Stimulated activated CD4-positive, alpha-beta T cell treated with anti-CD3 and anti-CD28 coated beads, Interleukin-1b, Interleukin-23, amount 100 ng/mL, for 48 hours (primary cell): ENCODE results near the gene KIAA0232.
A peak's percentile ranks its signal among the peaks of the same experiment; 100 is the strongest.
"Not testable (repeated sequence)": the region's sequence is repeated elsewhere in the genome, so short reads cannot be mapped to it uniquely, and the experiment has no call there.

Experiments
- DNase-seq: peaks from one replicate; pipeline ENCODE4 v3.0.0-alpha.2; 2020

Gene KIAA0232

DNA sequence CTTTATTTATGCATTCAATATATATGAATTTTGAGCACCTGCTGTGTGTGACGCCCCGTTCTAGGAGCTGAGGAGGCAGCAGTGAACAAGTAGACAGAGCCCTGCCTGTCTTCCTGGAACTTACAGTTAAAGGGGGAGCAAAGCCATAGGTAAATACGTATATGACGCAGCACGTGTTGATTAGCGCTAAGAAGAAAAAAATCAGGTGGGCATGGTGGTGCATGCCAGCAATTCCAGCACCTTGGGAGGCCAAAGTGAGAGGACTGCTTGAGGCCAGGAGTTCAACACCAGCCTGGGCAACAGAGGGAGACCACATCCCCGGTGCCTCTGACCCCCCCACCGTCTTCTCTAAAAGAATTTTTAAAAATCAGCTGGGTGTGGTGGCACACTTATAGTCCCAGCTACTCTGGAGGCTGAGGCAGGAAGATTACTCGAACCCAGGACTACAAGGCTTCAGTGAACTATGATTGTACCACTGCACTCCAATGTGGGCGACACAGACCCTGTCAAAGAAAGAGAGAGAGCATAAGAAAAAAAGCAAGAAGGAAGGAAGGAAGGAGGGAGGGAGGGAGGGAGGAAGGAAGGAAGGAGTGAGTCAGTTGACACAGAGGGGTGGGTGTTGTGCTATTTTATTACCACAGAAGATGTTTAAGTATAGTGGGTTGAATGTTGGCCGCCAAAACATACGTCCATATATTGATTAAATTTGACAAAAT lies 5.4 kb upstream of the KIAA0232 start:
- DNase-seq, result no peak

DNA sequence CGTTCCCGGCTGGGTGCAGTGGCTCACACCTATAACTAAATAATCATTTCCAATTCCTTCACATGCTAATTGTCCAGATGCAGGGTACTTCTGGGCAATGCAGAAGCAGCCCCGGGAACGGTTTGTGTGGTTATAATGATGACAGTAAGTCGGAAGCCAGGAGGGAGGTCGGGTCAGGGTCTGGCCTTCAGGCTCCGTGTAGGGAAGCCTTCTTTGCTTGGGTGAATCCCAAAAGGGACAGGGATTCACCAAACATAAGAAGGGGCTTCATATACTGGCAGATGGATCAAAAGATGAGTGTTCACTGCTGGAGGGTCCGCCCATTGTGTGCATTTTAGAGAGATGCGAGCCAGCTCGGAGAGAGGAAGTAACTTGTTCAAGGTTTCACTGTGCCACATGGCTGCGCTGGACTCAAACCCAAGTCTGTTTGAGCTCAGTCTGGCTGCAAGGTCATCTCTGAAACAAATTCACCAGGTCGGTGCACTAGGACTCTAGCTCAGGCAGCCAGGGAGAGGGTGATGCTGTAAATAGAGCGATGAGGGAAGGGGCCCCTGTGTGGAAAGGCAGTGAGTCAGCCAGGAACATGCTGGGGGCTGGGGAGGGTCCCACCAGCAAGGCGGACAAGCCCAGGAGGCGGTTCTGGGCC lies 4.8 kb upstream of the KIAA0232 start:
- DNase-seq, result no peak

DNA sequence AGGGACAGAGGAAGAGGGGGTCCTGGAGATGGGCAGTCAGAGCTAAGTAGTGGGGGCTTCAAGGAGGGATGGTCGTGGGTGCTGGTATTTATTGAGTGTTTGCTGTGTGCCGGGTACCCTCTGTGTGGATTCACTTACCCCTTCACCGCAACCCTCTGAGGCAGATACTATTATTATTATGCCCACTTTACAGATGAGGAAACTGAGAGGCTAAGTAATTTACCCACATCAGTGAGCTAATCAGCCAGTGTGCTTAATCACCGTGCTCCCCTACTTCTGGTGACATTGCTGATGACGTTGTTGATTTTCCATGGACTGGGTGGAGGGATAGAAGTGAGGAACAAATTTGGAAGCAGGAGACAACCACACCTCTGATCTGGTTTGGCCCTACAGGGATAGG lies 4.1 kb upstream of the KIAA0232 start:
- no peak for DNase-seq

DNA sequence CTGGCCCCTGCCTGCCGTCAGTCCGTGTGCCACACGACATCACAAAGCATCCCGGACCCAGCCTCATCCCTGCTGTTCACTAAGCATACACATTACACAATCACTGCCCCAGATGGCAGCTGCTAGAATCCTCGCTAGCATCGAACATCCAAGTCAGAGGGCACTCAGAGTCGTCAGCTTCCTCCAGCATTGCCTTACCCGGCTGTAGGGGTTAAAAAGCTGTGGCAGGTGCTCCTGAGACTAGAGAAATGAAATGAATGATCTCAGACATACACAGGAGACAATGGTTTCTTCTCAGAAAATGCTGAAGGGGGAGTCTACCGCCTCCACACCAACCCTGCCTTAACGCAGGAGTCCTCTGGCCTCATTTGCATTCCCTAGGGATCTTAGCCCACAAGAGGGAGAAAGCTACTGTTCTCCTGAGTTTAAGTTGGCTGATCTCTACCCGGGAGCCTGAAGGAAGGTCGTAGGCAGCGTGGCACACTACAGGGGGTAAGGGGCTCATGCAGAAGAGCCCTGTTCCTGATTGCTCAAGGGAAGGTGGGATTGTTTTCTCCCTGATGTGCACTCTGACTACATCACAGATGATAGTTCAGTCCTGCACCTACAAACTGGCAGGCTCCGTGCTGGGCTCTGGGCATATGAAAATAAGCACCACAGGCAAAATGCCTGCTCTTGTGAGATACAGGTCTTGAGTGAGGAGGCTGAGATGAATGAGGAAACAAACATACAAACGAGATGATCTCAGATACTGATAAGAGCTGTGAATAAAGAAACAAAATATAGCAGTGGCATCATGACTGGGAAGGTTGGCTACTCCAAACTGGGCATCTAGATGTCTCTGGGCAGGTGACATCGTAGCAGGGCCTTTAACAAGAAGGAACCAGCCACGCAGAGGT lies 2.6 kb upstream of the KIAA0232 start:
- DNase-seq, result no peak

DNA sequence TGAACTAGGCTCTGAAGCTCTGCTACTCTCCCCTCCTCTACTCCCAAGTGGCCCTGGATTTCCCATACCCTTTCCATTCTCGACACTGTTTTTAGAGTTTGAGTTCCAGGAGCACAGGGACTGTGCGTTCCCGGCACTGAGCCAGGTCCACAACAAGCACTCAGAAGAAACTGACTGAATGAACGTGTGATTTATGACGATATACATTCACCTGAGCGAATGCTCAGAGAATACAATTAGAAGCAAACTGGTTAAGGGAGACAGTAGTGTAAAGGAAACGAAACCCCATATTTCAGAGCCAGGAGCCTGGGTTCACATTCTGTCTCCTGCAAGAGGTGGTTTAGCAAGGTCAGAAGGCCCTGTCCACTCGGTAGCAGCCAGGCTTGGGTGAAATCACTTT lies 1.4 kb upstream of the KIAA0232 start:
- DNase-seq, result no peak

DNA sequence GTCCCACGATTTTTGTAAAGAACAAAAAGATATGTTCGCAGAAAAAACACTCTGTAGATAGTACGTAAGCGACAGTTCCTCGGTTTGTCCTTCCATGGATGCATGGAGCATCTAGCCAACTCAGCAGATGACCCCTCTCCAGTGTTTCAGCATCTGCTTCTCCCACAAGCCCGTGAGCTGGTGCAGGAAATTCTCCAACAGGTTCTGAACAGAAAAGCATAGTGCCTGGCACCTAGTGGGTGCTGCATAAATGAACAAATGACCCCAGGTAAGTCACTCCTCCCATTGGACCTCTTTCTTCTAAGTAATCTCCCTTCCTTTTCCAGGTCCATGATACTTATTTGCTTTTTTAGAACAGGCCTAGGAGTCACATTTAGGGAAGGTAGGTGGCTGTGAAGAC lies 966 bp upstream of the KIAA0232 start:
- DNase-seq, result no peak

DNA sequence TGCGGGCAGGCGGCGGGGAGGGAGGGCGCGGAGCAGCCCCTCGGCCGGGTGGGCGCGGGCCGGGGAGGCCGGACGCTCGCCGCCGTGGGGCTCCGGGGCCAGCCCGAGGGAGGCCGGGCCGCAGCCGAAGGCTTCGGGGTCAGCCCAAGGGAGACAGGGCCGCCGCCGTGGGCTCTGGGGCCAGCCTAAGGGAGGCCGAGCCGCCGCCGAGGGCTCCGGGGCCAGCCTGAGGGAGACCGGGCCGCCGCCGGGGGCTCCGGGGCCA lies 251 bp downstream of the KIAA0232 start:
- DNase-seq, result no peak

DNA sequence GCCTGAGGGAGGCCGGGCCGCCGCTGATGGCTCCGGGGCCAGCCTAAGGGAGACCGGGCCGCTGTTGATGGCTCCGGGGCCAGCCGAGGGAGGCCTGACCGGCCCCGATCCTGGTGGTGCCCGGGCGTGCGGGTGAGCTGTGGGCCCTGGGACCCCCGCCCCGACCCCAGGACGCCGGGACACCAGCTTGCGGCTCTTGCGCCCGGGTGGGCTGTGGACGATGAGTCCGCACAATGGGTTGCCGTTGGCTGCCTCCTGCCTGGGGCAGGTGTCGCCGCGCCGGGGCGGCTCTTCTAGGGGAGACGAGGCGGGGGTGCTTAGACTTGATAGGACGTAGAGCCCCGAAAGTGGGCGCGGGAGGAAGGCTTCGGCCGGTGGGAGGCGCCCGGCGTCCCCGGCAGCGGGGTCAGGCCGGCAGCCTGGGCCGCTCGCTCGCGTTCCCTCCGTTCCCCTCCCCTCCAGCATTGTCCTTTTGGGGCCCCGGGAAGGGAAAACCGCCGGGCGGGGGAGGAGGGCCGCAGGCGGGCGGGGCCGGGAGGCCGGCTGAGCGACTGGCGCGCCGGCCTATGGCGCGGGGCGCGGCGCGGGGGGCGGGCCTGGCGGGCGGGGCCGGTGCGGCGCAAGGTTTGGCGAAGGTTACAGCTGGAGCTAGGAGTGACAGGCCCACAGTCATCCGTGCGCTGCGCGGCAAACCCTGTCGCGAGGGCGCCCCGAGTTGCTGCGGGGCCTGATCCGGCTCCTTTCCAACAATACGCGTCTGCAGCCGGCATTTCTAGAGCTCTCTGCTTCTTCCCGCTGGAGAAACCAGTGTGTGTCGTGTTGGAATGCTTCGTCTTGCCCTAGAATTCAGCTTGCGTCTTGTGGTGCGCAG lies 819 bp downstream of the KIAA0232 start:
- DNase-seq, result peak; percentile 88

DNA sequence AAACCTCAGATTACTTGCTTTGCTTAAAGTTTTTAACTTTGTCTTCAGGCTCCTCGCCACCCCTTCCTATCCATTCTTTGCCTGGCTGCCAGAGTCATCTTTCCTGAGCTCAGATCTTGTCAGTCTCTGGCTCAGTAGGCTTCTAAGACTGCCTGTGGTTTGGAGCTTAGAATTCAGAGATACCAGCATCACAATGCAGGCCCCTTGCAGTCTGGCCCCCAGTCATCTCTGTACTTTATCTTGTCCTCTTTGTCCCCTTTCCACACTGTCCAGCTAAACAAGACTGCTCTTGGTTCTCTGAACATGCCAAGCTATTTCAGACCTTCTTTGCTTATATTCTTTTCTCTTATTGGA lies 3.0 kb downstream of the KIAA0232 start:
- DNase-seq, result no peak

DNA sequence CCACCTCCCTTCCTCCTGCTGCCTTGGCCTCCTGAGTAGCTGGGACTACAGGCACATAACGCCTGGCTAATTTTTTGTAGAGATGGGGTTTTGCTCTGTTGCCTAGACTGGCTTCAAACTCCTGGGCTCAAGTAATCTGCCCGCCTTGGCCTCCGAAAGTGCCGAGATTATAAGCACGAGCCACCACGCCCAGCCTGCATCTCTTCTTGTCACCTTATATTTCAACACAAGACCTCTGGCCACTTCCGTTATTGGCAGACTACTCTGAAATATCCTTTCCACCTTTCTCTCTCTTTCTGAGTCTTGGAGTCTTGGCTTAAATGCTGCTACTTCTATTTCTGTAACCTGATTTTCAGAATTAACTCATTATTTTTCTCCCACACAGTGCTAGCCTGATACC lies 5.6 kb downstream of the KIAA0232 start:
- DNase-seq, result no peak

DNA sequence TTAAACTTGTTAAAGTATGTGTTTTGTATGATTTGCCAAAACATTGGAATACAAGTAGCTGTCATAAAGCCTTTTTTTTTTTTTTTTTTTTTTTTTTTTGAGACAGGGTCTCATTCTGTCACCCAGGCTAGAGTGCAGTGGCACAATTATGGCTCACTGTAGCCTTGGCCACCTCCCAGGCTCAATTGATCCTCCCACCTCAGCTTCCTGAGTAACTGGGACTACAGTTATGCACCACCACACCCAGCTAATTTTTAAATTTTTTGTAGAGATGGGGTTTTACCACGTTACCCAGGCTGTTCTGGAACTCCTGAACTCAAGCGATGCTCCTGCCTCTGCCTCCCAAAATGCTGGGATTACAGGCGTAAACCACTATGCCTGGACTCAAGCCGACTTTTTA lies 8.7 kb downstream of the KIAA0232 start:
- DNase-seq, result not testable (repeated sequence)

DNA sequence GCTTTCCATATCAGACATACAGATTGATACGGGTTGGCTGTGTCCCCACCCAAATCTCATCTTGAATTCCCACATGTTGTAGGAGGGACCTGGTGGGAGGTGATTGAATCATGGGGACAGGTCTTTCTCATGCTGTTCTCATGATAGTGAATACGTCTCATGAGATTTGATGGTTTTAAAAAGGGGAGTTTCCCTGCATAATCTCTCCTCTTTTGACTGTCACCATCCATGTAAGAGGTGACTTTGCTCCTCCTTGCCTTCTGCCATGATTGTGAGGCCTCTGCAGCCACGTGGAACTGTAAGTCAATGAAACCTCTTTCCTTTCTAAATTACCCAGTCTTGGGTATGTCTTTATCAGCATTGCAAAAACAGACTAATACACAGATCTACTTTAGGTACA lies 9.3 kb downstream of the KIAA0232 start:
- DNase-seq, result not testable (repeated sequence)

DNA sequence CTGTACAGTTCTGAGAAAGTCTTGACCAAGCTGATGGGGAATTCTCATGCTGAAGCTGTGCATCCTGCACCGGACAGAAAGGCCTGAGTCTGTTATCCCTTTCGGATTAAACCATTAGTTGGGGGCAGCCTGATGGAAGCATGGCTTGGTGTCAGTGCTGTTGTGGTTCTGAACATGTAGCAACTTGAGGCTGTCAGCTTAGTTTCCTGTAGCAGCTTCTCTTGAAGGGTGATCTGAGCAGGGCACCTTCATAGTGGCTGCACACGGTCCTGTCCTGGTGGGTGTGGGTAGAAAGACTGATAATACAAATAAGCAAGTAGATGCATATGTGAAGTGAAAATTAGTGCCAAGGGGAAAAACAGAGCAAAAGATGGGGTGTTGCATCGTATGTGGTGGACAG lies 11.7 kb downstream of the KIAA0232 start:
- DNase-seq, result no peak

DNA sequence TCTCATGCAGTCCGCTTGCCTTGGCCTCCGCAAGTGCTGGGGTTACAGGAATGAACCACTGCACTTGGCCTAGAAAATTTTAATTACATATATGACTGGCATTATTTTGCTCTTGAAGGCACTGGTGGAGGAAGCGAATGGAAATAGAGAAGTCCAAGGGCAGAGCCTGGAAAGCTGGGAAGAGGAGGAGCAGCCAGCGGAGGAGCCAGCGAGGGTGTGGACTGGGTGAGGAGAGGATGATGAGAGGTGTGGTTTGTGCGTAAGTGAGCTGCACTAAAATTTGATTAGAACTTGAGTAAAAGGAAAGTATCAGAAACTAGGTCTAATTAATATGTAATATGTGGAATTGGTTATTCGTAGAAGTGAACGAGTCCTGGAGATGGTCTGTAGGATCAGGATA lies 13.3 kb downstream of the KIAA0232 start:
- no peak for DNase-seq

DNA sequence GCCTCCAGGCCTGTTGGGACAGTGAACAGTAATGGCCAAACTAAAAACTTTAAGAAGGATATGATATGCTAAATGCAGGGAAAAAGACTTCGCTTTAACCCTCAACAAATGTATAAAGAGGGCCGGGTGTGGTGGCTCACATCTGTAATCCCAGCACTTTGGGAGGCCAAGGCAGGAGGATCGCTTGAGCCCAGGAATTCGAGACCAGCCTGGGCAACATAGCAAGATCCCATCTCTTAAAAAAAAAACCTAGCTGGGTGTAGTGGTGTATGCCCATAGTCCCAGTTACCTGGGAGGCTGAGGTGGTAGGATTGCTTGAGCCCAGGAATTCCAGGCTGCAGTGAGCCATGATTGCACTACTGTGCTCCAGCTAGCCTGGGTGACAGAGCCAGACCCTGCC lies 14.8 kb downstream of the KIAA0232 start:
- not testable (repeated sequence) for DNase-seq

DNA sequence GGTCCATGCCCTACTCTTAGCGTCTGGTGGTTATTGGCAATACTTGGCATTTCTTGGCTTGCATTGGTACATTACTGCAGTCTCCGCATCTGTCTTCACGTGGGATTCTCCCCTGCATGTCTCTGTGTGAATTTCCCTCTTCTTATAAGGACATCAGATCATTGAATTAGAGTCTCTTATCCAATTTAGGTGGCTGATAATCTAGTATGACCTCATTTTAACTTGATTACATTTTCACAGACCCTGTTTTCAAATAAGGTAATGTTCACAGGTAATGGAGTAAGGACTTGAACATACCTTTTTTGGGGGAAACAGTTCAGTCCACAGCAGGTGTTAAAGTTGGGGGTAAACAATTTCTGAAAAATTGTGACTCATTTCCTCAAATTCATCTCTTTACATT lies 16.6 kb downstream of the KIAA0232 start:
- DNase-seq, result no peak

DNA sequence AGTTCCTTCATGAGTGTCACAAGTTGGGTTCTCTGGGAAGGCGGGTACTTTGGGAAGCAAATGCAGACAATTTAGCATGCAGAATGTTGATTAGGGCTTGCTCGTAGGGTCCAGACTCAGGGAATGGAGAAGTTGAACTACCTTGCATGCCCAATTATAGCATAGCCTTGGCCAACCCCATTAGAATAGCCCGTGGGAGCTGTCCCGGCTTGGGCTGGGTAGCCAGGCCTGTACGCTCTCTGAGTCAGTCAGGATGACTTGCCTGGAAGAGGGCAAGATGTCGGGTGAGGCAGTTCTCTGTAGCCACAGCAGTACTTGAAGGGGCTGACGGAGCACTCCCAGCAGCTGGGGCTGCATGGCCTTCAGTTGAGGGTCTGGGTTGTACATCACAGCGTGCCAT lies 19.5 kb downstream of the KIAA0232 start:
- DNase-seq, result no peak

DNA sequence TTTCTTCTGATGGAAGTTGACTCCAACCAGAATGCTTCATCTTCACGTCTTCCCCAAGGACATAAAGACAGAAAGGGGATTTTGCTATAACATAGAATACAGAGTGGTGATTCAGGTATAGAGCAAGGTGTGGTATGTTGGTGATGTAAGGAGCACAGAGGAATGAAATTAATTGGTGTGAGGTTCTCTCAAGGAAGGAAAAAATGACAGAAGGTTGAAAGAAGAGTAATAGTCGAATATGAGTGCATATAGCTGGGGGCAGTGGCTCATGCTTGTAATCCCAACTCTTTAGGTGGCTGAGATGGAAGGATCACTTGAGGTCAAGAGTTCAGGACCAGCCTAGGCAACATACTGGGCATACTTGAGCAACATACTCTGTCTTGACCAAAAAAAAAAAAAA lies 20.1 kb downstream of the KIAA0232 start:
- no peak for DNase-seq

DNA sequence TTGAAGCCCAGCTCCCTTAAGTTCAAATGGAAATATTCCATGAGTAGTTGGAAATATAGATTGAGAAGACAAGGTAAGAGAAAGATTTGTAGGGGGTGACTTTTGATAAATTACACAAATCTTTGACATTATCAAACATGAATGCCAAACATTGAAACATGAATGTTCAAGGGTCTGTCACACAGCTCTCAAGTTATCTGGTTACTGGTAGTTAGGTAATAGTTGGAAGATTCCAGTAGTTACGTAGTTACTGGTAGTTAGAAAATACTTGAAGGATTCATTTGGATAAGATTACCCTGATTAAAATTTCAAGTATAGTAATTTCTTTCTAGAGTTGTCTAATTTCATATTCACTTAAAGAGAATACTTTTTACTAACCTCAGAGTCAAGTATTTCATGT lies 20.7 kb downstream of the KIAA0232 start:
- DNase-seq, result no peak

DNA sequence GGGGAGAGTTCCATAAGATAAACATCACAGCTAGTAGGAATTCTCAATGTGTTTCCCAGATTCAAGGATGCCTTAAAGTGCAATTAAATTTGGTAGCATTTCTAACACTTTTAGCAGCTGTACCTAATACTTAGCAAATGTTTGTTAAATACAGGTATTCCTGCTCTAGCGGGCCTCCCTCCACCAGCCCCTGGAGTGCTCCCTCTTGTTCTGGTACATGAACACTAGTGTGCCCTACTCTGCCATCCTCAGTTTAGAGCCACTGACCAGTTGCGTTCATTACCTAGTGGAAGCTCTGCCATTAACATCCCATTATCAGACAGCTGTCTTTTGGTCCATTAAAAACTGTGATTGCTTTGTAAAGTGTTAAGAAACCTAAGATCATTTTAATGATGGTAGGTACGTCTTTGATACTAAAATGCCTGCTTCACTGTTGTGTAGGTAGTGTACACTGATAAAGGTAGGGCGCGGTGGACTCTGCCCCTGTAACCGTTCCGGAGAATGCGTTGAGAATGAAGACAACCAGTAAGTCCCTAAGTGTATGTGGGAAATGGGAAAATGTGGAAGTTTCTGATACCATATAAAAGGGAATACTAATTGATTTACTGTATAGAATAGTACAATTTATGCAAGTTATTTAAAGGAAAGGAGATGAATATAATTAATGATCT lies 21.7 kb downstream of the KIAA0232 start:
- DNase-seq, result no peak

DNA sequence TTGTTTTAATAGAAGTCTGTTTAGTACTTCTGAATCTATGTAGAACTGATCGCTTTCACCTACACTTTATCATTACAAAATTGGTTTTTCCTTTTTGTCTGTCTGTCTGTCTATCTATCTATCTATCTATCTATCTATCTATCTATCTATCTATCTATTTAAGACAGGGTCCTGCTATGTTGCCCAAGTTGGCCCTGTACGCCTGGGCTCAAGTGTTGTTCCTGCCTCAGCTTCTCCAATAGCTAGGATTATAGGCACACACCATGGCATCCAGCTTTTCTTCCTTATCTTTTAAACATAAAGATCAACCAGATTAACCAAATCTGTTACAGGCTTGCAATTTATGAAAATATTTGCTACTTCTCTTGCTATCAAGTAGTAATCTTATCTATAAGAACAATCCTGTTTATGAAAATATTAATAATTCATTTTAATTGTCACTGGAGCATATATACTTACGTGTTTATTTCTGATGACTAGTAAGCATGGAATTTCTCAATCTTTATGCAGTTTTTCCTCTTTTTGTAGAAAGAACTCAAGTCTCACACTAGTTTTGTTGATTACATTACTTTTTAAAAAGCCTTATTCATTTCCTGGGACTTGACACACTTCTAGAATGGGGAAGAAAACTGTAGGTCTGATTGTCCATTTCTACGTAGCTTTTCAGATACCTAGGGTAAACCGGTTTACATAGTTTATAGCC lies 24.5 kb downstream of the KIAA0232 start:
- no peak for DNase-seq

DNA sequence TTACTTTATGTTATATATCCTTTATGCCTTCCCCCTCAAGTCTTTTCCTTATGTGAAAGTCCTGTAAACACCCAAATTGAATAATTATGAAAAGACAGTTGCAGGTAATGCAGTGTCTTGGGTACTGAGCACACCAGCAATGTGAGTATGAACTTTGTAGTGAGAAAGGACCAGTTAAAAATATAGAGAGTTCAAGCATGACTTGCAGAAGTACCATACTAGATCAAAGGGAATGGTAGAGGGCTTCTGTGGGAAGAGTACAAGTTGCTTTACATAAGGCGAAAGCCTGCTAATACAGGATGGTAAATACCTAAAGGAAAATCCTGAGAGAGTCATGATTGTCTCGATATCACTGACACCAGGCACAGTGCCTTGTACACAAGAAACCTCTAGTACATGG lies 25.7 kb downstream of the KIAA0232 start:
- no peak for DNase-seq
